Measurements from ENCODE around the gene ZNF561.

GRCh38 chr19:9608912-9609311 lies 12.1 kb downstream of the ZNF561 start:
- TF ChIP-seq EP300 (IDR thresholded peaks at IDR 0.05) (no peak), CTCF (IDR thresholded peaks at IDR 0.05) (no peak)

All from tibial nerve (tissue), 4 donors.